Activated naive CD4-positive, alpha-beta T cell treated with Interleukin-2 at 50 U/mL for 16 hours (primary cell): ENCODE measurements around the gene KDM4B.
"Not testable (repeated sequence)": the region's sequence is repeated elsewhere in the genome, so short reads cannot be mapped to it uniquely, and the experiment has no call there.

Experiments used
- DNase-seq: peaks from one replicate; pipeline ENCODE4 v3.0.0-alpha.2; 2020

Gene KDM4B

DNA sequence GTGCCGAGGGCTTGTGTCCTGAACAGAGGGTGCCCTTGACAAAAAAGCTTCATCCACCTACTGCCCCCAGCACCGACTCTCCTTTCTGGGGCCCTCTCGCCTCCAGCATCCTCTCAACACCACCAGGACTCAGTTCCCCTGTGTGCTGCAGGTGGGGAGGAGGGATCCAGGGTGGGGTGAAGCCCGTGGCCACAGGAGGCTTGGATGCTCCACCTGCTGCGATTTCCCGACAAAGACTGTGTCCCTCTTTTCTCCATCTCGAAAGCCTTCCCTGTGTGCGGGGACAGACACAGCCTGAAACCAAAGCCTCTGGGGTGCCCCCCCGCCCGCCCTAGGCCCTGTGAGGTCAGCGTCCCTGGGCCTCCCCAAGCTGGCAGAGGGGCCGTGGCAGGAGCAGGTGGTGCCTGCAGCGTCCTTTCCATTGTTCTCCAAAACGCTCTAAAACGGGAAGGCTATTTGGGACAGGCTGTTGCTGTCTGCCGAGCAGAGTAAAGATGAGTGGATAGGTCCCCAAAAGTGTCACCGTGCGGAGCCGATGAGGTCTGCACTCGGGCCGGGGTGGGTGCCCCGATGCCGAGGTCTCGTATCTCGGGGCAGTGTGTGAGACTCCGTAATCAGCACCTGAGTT lies 186.0 kb downstream of the KDM4B start:
- DNase-seq = no peak

DNA sequence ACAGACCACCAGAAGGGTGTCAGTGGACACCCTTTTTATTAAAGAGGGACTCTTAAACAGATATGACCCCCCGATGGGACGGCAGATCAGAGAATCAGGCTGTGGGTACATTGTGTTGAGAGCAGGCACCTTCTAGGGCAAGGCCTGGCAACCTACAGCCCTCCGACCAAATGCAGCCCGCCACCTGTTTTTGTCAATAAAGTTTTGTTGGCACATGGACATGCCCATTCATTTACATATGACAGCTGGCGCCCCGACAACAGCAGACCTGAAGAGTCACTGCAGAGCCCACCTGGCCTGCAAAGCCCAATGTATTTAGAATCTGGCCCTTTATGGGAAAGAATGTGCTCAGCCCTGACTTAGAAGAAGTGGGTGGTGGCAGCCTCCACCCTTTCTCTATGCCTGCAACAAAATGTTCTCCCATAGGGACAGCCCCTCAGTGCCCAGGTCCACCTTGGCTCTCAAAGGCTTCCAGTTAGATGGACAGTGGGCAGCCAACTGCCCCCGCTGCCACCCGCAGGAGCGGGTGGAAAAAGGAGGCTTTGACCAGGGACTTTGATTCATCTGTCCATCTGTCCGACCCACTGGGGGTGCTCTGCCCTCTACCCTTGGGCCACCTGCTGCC lies 186.8 kb downstream of the KDM4B start:
- DNase-seq = no peak

DNA sequence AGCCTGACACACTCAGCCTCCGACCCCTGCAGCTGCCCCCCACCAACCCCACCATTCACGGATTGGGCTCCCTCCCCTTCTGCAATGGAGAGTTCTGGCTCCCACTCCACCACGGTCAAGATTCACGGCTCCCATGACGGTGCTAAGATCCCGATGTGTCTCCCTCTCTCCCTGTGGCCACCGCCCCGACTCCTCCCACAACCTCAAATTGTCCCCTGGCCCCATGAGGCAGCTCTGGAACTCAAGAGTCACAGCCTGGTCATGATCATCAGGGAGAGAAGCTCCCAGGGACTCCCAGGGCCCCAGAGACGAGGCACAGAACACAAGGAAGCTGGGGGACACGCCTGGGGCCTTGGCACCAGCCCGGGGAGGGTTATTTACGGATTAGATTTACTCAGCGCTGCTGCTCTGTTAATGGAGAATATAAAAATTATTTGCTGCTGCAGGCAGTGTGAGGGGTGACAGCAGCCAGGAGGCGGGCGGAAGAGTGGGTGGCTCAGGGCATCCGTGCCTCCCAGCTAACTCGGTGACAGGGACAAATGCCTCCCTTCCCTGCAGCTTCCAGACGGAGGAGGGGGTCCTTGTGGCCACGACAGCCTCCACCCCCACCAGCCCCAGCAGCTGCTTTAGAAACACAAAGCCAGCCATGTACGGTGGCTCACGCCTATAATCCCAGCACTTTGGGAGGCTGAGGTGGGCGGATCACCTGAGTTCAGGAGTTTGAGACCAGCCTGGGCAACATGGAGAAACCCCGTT lies 187.5 kb downstream of the KDM4B start:
- no peak for DNase-seq

DNA sequence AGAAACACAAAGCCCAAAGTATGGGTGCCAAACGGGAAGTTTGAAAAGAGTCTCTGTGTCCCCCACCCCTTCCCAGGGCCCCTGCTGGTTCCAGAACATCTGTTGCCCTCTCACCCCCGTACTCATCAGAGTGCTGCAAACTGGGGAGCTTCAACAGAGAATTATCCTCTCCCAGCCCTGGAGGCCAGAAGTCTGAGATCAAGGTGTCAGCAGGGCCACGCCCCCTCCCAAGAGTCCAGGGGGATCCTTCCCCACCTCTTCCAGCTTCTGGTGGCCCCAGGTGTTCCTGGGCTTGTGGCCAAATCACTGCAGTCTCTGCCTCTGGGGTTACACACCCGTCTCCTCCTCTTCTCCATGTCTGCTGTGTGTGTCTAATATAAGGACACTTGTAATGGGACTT lies 188.3 kb downstream of the KDM4B start:
- no peak for DNase-seq

DNA sequence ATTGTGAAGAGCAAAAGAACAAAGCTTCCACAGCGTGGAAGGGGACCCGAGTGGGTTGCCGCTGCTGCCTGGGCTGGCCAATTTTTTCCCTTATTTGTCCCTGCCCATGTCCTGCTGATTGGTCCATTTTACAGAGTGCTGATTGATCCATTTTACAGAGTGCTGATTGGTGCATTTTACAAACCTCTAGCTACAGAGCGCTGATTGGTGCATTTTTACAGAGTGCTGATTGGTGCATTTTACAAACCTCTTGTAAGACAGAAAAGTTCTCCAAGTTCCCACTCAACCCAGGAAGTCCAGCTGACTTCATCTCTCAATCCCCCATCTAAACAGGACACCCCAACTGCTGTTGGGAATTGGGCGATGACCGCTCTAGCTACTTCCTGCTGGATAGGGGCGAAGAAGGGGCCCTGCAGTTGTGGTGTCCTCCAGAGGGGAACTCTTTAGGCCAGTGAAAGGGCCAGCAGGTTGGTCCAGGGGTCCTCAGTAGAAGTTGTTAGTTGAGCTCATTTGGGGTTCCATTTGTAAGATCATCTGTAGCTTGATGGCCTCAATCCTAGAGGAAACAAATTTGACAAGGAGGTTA lies 189.7 kb downstream of the KDM4B start:
- not testable (repeated sequence) for DNase-seq

DNA sequence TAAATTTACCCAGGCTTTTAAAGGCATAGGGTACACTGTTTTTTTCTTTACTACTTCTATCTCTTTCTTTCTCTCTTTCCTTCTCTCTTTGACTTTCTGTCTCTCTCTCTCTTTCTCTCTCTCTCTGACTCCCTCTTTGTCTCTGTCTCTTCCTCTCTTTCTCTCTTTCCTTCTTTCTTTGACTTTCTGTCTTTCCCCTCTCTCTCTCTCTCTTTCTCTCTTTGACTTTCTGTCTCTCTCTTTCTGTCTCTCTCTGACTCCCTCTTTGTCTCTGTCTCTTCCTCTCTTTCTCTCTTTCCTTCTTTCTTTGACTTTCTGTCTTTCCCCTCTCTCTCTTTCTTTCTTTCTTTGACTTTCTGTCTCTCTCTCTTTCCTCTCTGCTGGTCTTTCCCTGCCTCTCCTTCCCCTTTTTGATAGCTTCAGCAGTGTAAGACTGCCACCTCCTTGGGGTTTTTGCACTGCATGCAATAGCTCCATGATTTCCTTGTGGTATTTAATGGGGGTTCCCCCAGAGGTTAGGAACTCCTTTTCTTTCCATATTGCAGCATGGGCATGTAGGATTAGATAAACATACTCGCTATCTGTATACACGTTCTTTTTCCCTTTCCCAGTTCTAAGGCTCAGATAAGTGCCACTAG lies 191.4 kb downstream of the KDM4B start:
- not testable (repeated sequence) for DNase-seq

DNA sequence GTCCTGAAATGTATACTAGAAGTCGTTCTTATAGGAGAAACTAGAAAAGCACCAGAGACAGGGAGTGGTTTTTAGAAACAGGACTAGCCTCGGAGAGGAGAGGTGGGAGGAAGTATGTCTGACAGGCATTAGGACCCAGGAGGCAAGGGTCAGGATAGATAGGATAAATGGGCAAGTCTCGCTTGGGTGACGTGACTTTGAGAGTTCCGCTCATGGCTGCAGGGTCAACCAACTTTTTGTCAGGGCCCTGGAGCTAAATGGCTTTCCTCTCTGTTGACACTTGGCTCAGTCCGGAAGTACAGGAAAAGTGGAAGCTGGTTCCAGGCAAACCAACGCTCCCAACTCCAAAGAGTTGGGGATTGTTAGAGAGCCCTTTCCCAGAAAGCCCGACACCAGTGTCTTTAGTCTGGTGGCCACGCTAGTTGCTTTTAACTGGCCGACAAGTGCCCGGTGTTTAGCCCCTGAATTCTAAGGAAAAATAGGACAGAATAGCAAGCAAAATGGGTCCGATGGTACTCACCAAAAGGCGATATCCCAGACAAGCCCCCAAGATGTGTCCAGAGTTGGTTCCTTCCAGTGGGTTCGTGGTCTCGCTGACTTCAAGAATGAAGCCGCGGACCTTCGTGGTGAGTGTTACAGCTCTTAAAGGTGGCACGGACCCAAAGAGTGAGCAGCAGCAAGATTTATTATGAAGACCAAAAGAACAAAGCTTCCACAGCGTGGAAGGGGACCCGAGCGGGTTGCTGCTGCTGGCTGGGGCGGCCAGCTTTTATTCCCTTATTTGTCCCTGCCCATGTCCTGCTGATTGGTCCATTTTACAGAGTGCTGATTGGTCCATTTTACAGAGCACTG lies 196.2 kb downstream of the KDM4B start:
- DNase-seq = not testable (repeated sequence)

DNA sequence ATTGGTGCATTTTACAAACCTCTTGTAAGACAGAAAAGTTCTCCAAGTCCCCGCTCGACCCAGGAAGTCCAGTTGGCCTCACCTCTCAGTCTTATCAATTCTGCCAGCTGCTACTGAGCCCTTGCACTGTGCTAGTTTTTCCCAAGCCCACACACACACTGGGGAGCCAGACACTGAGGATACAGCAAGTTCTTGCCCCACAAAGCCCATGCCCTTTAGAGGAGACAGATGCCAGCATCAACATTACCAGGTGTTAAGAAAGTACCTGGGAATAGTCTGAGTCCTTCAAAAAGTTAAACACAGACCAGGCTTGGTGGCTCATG lies 196.7 kb downstream of the KDM4B start:
- no peak for DNase-seq

DNA sequence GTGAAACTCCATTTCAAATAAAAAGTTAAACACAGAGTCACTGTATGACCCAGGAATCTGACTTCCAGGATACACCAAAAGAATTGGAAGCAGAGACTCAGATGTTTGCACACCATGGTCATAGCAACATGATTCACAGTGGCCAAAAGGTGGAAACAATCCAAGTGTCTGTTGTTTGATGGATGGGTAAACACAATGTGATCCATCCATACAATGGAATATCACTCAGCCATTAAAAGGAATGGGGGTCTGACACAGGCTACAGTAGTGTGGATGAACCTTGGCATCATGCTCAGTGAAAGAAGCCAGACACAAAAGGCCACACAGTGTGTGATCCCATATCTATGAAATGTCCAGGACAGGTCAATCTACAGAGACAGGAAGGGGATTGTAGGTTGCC lies 197.3 kb downstream of the KDM4B start:
- no peak for DNase-seq

DNA sequence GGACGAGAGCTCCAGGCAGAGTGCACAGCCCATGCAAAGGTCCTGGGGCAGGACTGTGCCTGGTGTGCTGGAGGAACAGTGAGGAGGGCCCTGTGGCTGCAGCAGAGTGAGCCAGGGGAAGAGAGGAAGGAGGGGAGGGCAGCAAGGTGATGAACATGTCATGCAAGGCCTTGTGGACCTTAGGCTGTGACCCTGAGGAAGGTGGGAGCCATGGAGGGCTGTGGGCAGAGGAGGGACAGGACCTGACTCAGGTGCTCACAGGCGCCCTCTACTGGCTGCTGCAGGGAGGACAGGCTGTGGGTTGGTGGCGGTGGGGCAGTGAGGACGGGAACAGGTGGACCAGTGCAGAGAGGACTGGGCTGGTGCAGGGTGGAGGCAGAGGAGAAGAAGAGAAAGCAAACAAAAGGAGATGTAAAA lies 201.4 kb downstream of the KDM4B start:
- peak; percentile 57 for DNase-seq

DNA sequence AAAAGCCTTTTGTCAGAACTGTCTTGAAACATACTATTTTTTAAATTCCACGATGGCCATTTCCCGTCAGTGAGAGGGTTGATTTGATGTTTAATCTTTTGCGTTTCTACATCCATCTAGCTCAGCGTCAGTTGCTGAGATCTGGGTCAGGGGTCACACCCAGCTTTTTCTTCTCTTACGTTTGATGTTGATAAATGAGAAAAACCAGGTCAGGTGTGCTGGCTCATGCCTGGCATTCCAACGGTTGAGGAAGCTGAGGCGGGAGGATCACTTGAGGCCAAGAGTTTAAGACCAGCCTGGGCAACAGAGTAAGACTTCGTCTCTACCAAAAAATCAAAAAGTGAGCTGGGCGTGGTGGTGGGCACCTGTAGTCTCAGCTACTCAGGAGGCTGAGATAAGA lies 202.8 kb downstream of the KDM4B start:
- no peak for DNase-seq

DNA sequence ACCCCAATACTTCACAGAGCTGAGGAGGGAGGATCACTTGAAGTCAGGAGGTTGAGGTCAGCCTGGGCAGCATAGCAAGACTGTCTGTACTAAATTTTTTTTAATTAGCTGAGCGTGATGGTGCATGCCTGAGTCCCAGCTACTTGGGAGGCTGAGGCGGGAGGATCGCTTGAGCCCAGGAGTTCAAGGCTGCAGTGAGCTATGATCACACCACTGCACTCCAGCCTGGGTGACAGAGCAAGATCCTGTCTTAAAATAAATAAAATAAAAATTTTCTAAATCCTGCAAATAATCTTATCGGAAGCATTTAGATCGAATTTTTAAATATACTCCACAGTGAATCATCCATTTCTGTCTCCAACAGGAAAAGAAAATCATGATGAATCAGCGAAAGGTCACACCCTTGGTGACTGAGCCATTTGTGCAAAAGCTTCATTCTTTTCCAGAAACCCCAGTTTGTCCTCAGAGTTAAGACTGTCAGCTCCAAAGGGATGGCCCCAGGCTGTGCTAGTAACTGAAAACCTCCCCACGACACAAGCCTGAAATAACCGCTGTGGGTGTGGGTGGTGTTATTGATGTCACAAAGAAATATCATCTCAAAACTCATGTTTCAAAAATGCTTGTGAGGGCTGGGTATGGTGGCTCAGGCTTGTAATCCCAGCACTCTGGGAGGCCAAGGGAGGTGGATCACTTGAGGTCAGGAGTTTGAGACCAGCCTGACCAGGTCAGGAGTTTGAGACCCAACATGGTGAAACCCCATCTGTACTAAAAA lies 204.1 kb downstream of the KDM4B start:
- no peak for DNase-seq

DNA sequence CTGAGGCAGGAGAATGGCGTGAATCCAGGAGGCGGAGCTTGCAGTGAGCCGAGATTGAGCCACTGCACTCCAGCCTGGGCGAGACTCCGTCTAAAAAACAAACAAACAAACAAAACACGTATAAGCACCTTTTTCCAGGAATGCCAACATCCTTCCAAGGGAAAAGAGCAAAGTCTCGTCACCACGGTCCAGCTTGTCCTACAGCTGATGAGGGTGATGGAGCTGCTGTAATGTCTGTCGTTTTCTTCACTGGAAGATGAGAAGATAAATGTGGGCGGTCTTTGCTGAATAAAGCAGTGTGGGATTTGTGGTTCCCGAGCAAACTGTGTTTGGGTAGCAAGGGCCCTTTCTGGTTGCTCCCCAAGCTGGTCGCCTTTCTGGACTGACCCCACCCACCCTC lies 205.1 kb downstream of the KDM4B start:
- DNase-seq = no peak

DNA sequence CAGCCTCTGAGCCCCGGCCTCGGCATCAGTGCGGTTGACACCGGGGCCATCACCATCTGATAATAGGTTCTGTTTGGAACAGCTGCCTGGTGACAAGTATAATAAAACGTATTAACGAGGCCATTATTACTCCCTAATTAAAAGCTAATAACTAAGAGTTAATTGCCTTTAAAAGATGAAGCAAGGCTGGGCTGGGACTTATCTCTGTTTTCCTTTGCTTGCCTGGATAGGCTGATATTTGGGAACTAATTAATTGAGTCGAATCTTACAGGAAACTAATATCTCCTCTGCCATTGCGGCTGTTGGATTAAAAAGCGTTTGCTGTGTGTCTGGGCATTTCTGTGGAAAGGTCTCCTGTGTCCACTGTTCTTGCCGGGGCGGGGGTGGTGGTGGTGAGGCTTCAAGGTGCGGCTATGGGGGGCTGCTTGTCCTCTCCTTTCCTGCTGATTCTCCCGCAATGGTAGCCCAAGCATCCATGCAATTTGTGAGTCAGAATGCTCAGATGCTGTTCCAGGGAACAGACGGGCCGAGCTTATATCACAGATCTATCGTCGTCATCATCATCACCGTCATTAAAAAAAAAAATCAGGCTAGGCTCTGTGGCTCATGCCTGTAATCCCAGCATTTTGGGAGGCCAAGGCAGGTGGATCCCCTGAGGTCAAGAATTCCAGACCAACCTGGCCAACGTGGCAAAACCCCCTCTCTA lies 209.0 kb downstream of the KDM4B start:
- DNase-seq = no peak

DNA sequence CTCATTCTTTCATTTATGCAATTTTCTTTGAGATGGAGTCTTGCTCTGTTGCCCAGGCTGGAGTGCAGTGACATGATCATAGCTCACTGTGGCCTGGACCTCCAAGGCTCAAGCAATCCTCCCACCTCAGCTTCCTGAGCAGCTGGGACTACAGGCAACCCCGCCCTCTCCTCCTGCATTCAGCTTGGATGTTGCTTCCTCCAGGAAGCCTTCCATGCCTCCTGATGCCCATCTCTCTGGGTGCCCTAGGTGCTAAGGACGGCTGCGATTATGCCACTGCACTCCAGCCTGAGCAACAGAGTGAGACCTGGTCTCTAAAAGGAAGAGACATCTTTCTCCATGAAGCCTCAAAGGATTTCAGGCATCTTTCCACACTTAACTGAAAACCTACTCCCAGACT lies 209.9 kb downstream of the KDM4B start:
- no peak for DNase-seq

DNA sequence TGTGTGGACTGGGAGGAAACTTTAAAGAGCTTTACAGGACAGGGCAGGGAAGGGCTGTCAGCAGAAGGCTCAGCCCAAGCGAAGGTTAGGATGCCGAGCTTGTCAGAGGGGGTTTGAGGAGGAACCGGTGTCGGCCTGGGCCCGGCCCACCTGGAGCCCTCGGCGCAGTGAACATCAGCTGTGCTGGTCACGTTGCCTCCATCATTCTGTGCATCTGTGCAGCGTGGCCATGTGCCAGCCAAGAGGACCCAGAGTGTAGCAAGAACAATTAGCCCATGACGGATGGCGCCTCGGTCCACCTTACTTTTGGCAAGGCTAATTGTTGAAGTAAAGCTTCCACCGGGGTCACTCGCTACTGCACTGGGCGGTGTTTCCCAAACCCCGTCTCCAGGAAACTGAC lies 210.3 kb downstream of the KDM4B start:
- no peak for DNase-seq

DNA sequence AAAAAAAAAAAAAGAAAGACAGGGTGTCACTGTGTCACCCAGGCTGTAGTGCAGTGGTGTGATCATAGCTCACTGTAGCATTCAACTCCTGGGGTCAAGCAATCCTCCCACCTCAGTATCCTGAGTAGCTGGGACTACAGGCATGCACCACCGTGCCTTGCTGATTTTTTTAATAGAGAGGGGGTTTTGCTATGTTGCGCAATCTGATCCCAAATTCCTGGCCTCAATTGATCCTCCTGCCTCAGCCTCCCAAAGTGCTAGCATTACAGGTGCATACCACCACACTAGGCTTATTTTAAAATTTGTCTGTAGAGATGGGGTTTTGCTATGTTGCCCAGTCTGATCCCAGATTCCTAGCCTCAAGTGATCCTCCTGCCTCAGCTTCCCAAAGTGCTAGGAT lies 212.4 kb downstream of the KDM4B start:
- no peak for DNase-seq

DNA sequence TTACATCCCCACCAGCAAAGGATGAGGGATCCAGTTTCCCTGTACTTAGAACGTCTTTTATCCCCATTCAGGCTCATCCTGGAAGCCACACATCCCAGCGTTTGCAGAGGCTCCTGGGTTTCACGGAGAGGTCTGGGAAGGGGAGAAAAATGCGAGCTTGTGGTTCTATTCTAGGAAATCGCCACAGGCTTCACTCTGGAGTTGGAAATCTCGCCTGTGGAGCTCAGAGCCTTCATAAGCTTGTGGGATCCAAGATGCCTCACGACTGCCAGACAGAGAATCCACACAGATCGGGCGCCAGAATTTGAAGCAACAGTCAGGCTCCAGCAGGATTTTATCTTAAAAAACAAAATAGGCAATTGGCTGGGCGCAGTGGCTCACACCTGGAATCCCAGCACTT lies 213.8 kb downstream of the KDM4B start:
- no peak for DNase-seq

DNA sequence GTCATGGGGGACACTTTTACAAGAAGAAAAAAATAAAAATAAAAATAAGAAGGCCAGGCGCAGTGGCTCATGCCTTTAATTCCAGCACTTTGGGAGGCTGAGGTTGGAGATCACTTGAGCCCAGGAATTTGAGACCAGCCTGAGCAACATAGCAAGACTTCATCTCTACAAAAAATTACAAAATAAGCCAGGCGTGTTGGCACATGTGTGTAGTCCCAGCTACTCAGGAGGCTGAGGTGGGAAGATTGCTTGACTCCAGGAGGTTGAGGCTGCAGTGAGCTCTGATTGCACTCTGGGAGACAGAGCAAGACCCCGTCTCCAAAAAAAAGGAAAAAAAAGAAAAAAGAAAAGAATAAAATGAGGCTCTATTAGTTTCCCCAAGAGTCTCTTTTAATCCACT lies 214.7 kb downstream of the KDM4B start:
- DNase-seq = no peak

DNA sequence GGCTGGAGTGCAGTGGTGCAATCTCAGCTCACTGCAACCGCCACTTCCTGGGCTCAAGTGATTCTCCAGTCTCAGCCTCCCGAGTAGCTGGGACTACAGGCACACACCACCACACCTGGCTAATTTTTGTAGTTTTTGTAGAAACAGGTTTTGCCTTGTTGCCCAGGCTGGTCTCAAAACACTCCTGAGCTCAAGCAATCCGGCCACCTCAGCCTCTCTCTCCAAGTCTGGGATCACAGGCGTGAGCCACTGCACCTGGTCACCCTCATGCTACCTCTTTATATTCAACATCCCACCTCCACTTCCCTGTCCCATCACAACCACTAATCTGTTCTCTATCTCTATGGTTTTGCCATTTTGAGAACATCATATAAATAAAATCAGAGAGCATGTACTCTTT lies 216.0 kb downstream of the KDM4B start:
- no peak for DNase-seq
